Kidney (tissue), 14 donors: Measurements from ENCODE around the gene NME7. TPM values are rescaled to one million over a fixed set of nuclear protein-coding genes. Genes with fewer than 3 reads are reported as not detected.
"Not testable (repeated sequence)": the region's sequence is repeated elsewhere in the genome, so short reads cannot be mapped to it uniquely, and the experiment has no call there.

ENCODE experiments used
- DNase-seq, 5 donors: peaks; one replicate each; pipeline ENCODE4 v3.0.0-alpha.2; 2013 to 2020
- FAIRE-seq: peaks from 2 replicates; lab custom pipeline; 2012; peaks lifted over from hg19 to GRCh38; lab: Jason Lieb, UNC
- H3K27ac ChIP-seq, 2 donors: one replicate each; pipeline ENCODE4 v1.7.0; 2013; ENCODE audit warnings: low read depth in 2 of 2, low read length in 2 of 2, inconsistent platforms in 1 of 2
- H3K27me3 ChIP-seq: one replicate; pipeline ENCODE4 v1.7.1; 2013; ENCODE audit warnings: low read length, inconsistent platforms; ENCODE audit not compliant: control insufficient read depth, insufficient read depth
- H3K36me3 ChIP-seq, 3 donors: one replicate each; pipeline versions ENCODE4 v1.7.0 to v1.7.1; 2013; ENCODE audit warnings: low read length in 3 of 3, control low read depth in 1 of 3, inconsistent platforms in 1 of 3; ENCODE audit not compliant: insufficient read depth in 3 of 3, control insufficient read depth in 2 of 3
- H3K4me1 ChIP-seq, 3 donors: one replicate each; pipeline versions ENCODE4 v1.7.0 to v1.7.1; 2013; ENCODE audit warnings: low read length in 3 of 3, inconsistent platforms in 1 of 3, low read depth in 1 of 3; ENCODE audit not compliant: control insufficient read depth in 2 of 3, insufficient read depth in 2 of 3
- H3K4me3 ChIP-seq, 3 donors: one replicate each; pipeline versions ENCODE4 v1.7.0 to v1.8.1; 2013; ENCODE audit warnings: low read length in 3 of 3, control low read depth in 1 of 3, inconsistent platforms in 1 of 3
- H3K9ac ChIP-seq, 3 donors: one replicate each; pipeline versions ENCODE4 v1.7.0 to v1.7.1; 2013; ENCODE audit warnings: low read length in 3 of 3, control low read depth in 1 of 3, inconsistent platforms in 1 of 3
- H3K9me3 ChIP-seq, 3 donors: one replicate each; pipeline versions ENCODE4 v1.7.0 to v1.7.1; 2013; ENCODE audit warnings: low read length in 3 of 3, control low read depth in 1 of 3, inconsistent platforms in 1 of 3; ENCODE audit not compliant: control insufficient read depth in 2 of 3, insufficient read depth in 1 of 3
- intact Hi-C: fragments of 100-400 bp; cut with DNase I; formaldehyde crosslinking; loops from one replicate; pipeline ENCODE4 v1.11.1; 2022
- polyA plus RNA-seq: library from polyadenylated mRNA; stranded (reverse); fragments of 350-450 nt; fragmentation: Illumina TruSeq; extraction: RNeasy Lipid Tissue Mini Kit (QIAGEN cat#74804); gene quantifications from one replicate; pipeline ENCODE4 v1.2.3, GENCODE V29; 2014; ENCODE audit warnings: low read depth, low replicate concordance; ENCODE audit not compliant: insufficient read depth
- total RNA-seq: library from RNA; stranded (reverse); fragmentation: NEBNext Ultra II Directional; extraction: Animal tissue kit (Norgen Biotek cat#: 25700); gene quantifications from one replicate; pipeline ENCODE4 v1.2.1, GENCODE V29; 2021
- TF ChIP-seq, protein P1 (sequence below): IDR thresholded peaks from 3 replicates; pipeline ENCODE4 v1.5.1; 2012; ENCODE audit warnings: mild to moderate bottlenecking, moderate library complexity, borderline replicate concordance; ENCODE audit not compliant: insufficient read depth; ENCODE audit errors: extremely low read depth
- donor health status: control.
- donor health status: control.
- donor health status: control.
- donor health status: control.
- donor health status: control.
- donor health status: DM: yes; HTN: yes; CAD: no.
- donor health status: Normal renal cell carcinoma (clear cell type).

NME7 gene
- total and polyA plus RNA-seq, 2 donors from 2014 or later: 13.7 to 31.9 TPM

- Histone ChIP-seq H3K9ac (no peak overlapping the region), H3K27me3 (no peaks in the 10 kb centered on the region), H3K4me1 (no peaks in the 10 kb centered on the region), H3K27ac (no peak overlapping the region), H3K9me3 (no peaks in the 10 kb centered on the region), H3K4me3 (no peak overlapping the region), H3K36me3 (no peaks in the 10 kb centered on the region)
- TF ChIP-seq, protein P1, sequence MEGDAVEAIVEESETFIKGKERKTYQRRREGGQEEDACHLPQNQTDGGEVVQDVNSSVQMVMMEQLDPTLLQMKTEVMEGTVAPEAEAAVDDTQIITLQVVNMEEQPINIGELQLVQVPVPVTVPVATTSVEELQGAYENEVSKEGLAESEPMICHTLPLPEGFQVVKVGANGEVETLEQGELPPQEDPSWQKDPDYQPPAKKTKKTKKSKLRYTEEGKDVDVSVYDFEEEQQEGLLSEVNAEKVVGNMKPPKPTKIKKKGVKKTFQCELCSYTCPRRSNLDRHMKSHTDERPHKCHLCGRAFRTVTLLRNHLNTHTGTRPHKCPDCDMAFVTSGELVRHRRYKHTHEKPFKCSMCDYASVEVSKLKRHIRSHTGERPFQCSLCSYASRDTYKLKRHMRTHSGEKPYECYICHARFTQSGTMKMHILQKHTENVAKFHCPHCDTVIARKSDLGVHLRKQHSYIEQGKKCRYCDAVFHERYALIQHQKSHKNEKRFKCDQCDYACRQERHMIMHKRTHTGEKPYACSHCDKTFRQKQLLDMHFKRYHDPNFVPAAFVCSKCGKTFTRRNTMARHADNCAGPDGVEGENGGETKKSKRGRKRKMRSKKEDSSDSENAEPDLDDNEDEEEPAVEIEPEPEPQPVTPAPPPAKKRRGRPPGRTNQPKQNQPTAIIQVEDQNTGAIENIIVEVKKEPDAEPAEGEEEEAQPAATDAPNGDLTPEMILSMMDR: no peak
- intact Hi-C loops: no loop called here
- FAIRE-seq: no peak
- DNase-seq: no peak
Measured at GRCh38 chr1:169184812-169185211, 182.8 kb downstream of the NME7 start.

GRCh38 chr1:169180174-169180573 lies 187.4 kb downstream of the NME7 start:
- TF ChIP-seq, protein P1: no peak

GRCh38 chr1:169179431-169179830 lies 188.2 kb downstream of the NME7 start:
- H3K27ac ChIP-seq, H3K9me3 ChIP-seq, DNase-seq, H3K4me1 ChIP-seq, FAIRE-seq, H3K9ac ChIP-seq, H3K27me3 ChIP-seq, H3K36me3 ChIP-seq, H3K4me3 ChIP-seq, intact Hi-C loops: not testable (repeated sequence)

More at GRCh38 chr1:169180174-169180573, 187.4 kb downstream of the NME7 start:
- no peak overlapping the region for H3K4me3 ChIP-seq
- H3K36me3 ChIP-seq: no peaks in the 10 kb centered on the region
- H3K9me3 ChIP-seq: no peaks in the 10 kb centered on the region
- H3K27ac ChIP-seq: no peak overlapping the region
- no peaks in the 10 kb centered on the region for H3K4me1 ChIP-seq
- no peak for FAIRE-seq
- no peak for DNase-seq
- no peaks in the 10 kb centered on the region for H3K27me3 ChIP-seq
- intact Hi-C loops: no loop called here
- no peak overlapping the region for H3K9ac ChIP-seq

DNA sequence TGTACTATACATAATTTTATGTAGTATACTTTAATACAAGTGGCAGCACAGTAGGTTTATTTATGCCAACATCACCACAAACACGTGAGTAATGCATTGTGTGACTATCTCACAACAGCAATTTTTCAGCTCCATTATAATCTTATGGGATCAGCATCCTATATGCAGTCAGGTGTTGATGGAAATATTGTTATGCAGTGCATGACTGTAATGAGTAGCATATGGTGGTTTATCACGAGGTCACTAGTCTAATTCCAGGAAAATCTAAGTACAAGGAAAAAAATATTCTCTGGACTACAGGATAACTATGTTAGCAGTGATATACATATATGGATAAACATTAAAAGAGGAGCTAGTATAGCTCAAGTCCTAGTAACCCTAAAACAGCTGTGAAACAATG lies 192.1 kb downstream of the NME7 start:
- Histone ChIP-seq H3K27me3 (no peaks in the 10 kb centered on the region), H3K36me3 (no peaks in the 10 kb centered on the region), H3K4me3 (no peak overlapping the region), H3K9ac (no peak overlapping the region), H3K9me3 (no peaks in the 10 kb centered on the region), H3K4me1 (no peaks in the 10 kb centered on the region), H3K27ac (no peak overlapping the region)
- FAIRE-seq: no peak
- intact Hi-C loops: no loop called here
- no peak for DNase-seq
- TF ChIP-seq, protein P1: no peak
